Islet precursor cell (in vitro differentiated cells): ENCODE measurements around the gene CFAP61.

Experiments used
- DNase-seq: peaks from one replicate; pipeline ENCODE4 v3.0.0-alpha.2; 2018

The CFAP61 gene

DNA sequence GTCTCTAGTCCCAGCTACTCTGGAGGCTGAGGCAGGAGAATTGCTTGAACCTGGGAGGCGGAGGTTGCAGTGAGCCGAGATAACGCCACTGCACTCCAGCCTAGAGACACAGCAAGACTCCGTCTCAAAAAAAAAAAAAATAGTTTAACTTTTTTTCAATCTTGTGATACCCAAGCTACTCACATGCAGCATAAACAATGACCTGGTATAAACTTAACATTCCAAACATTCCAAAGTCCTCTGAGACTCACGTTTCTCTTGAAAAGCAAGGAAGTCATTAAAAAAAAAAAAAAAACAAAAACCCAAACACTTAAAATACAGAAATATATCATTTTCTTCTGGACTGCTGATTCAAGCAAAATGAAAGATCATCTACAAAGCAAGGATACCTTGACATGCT is 14.4 kb upstream of the CFAP61 start:
- no peak for DNase-seq

DNA sequence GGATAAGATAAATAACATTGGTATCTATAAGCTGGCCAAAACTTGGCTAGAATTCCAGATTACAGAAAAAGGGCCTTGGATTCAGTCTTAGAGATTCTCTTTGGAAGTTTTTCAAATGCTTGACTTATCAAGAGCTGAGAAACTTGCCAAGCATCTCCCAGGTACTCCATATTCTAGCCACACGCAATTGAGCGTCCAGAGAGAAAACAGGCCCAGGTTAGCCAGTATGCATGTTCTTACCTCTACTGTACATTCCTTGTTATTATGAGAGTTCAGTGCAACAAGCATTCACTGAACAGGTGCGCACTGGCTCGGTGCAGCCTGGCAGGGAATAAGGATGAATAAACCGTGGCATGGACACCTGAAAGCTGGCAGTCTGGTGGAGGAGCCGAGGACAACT is 13.7 kb upstream of the CFAP61 start:
- no peak for DNase-seq

DNA sequence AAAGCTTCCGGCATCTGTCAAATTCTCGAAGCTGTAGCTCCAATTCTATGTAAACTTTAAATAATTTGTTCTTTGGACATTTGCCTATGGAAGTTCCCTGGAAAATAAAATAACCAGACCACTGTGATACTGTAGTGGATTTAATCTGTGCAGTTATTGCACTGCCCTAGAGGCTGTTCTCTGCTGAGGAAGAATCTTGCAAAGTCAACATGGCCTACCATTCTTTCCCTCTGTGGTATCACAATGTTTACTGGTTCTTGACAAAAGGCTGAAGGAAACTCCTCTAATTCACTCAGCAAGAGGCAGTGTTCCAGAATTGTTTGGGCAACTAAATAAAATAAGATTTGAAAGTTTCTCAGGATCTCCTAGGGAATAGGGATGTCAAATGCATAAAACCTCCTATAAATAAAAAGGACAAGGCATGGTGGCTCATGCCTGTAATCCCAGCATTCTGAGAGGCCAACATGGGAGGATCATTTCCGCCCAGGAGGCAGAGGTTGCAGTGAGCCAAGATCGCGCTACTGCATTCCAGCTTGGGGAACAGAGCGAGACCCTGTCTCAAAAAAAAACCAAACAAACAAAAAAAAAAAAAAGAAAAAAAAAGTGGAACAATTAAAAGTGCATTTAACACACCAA is 12.5 kb upstream of the CFAP61 start:
- no peak for DNase-seq

DNA sequence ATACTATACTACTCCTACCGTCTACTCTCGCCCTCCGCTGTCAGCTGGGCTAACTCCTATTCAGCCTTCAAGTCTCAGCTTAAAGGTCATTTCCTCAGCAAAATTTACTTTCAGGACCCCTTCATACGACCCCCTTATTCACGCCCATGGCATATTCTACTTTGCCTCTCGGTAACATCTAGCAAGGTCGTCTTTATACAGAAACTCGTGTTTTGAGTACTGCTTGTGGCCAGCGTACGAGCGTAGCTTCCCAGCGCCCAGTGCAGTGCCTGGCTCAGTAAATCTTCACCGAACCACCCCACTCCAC is 612 bp upstream of the CFAP61 start:
- no peak for DNase-seq

DNA sequence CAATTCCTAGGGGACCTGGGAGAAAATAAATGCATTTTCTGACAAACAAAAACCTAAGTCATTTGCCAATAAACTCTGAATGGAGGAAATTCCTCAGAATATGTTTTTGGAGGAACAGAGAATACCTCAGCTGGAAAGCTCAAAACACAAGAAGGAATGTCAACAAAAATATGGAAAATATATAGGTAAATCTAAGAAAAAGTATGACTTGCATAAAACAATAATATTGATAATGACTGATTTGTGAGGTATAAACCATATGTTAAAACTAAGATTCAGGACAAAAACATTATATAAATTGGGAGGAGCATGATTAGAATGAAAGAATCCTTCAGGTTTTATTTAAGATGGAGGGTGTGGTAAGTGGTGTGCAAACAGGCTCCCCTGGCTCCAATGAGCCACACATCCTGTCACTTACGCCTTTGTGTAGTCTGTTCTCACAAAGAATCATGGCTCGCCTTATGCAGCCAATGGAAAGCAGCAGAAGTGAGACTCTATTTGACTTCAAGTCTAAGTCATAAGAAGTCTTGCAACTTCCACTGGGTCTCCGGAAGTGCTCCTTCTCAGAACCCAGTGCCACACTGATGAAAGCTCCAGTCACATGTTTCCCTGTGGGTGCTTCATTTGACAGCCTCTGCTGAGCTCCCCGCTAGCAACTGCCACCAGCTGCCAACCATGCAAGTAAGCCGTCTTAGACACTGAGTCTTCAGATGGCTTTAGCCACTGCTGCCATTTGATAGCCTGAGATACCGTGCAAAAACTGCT is 8.1 kb downstream of the CFAP61 start:
- DNase-seq: no peak

DNA sequence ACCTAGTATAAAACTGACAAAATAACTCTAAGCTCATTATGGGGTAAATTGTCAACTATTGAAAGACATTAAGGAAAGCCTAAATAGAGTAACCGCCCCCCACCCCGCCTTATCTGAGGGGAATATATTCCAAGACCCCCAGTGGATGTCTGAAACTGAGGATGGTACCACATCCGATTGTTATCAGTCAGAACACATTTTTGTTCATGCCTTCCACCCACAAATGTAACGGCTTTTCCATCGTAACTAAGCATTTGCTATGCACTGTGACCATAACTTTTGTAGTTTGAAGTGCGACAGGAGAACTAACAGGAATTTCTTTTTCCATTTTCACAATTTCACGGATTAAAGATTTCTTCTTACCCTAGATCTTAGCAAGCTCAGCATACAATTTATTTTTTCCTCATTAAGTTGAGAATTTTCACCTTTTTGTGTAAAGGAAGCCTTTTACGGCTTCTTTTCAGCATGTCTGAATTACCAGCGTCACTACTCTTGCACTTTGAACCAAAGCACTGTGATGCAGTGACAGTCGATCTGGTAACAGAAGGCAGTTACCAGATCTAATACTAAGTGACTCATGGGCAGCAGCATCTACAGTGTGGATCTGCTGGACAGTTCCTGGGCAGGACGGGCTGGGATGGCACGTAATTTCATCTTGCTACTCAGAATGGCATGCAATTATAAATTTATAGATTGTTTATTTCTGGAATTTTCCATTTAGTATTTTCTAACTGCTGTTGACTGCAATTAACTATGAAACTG is 11.8 kb downstream of the CFAP61 start:
- DNase-seq: no peak

DNA sequence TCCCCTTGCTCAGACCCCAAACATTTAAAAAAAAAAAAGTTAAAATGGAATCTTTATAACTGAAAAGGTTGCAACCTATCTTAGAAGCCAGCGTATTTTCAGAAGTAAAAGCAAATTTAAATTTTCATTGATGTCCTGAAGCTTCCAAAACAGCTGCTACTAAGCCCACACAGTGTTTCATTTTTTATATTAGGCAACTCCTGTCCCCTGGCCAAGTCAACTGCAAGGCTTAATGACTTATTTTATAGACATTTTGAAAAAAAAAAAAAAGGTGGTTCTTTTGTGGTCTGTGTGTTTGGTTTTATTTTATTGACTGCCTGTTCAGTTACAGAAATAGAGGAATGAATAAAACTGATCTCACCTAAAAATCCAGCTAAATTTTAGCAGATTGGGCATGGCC is 13.0 kb downstream of the CFAP61 start:
- no peak for DNase-seq

DNA sequence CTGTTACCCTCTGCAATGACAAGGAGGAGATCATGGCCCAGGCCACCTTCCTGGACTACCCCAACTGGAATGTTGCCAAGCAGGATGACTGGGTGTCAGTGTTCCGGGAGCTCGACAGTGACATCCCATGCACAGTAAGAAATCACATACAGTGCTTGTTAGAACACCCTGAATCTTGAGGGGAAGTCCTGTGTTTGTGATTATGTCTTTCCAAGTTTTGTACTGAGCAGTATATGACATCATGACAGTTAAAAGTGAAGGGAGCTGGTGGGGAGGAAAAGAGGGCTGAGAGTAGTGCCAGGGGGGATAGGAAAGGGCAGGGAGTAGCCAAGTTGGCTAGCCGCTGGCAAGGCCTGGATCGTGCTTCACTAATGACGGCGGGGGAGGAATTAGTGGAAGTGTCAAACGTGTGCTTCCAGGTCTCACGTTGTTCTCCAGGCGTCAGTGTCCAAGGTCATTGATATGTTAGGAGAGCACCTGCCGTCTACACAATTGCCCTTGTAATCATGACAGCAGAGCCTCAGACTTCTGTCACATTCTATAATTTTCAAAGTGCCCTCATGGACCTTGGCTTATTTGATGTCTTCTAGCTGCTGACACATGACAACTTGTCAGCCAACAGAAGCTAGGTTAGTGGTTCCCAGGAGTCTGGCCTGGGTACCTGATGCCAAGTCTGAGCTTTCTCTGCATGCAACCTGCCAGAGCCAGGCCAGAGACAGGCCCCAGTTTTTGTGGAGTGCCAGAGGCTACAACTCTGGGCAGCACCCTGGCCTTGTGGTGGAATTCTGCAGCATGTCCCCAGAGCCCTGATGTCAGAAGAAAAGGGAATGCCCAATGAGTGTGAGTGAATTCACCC is 18.8 kb downstream of the CFAP61 start:
- DNase-seq: no peak

DNA sequence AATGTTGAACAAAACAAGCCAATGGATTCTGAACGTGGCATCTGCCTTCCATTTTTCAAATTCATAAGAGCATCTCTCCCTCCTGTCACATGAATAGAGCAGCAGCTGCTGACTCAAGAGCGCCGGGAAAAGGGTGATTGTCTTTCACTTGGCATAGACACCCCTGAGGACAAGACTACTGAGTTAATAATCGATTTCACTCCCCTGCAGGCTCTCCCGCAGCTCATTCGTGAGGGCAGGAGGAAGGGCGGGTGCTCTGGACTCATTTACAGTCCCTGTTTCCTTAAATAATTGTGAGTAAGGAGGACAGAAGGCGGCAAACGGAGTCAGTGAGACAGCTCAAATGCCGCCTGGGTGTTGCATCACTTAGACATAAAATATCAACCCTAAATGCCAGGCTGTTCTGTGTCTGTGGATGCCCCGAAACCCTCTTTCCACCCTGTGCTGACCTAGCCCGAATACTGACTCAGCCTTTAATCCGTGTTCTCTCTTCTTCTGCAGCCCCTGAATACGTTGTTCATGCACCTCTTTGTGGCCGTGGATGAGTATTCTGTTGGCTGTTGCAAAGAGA is 21.6 kb downstream of the CFAP61 start:
- DNase-seq: no peak

DNA sequence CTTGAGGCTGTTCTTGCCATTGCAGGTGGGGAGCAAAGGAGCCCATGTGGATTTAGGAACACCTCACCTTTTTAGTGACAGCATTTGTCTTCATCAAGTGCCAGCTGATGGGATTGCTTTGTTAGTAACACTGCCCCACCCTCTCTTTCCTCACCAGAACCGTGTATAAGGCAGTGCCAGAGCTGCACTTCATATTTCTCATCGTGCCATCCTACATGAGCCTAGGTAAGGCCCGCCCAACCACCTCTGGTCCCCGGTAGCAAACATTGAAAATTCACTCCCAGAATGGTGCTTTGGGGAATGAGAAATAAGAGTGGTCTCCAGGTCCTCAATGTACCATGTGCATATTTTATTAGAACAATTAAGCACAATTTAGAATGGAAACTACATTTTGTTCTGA is 22.7 kb downstream of the CFAP61 start:
- DNase-seq: no peak

DNA sequence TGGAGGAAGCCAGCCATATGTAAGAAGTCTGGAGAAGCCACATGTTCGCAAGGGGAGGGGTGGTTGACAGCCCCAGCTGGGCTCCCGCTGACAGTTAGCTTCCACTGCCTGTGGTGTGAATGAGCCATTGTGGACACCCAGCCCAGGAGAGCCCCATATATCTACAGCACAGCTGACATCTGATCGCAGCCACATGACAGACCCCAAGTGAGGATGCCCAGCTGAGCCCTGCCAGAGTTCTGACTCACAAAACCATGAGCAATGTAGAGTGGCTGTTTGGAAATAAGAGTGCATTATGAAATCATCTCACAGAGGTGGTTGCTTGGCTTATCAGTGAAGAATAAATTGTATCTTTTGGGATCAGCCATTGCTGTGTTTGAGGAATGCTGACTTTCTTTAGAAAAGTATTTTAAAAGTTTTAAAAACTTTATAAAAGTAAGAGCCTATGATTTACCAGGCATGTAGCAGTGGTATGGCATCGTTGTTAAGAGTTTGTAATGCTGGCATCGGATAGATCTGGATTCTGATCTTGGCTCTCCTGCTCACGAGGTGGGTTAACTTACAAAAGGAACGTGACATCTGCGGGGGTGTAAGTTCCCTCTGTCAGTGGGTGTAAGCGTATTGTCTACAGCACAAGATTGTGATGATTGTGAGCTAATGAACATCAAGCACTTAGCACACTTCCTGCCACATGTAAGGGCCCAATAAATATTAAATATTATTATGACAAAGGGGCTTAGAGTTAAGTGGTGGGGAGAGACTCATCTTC is 24.1 kb downstream of the CFAP61 start:
- DNase-seq: no peak

DNA sequence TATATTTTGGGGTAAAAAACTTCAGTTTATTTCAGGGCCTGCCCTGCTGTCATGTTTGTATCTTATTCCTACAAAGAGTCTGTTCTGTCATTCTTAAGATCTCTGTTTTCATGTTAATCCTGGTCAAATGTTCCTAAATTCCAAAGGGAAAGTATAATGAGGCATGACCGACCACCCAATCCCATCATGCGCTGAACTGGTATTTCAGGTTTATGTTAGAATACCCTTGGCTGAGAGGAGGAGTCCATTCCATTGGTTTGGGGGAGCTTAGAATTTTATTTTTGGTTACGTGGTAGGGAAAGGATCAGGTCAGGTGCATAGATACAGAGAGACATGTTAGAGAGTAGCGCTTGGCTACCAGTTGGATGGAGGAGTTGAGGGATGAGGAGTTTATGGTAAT is 25.7 kb downstream of the CFAP61 start:
- no peak for DNase-seq

DNA sequence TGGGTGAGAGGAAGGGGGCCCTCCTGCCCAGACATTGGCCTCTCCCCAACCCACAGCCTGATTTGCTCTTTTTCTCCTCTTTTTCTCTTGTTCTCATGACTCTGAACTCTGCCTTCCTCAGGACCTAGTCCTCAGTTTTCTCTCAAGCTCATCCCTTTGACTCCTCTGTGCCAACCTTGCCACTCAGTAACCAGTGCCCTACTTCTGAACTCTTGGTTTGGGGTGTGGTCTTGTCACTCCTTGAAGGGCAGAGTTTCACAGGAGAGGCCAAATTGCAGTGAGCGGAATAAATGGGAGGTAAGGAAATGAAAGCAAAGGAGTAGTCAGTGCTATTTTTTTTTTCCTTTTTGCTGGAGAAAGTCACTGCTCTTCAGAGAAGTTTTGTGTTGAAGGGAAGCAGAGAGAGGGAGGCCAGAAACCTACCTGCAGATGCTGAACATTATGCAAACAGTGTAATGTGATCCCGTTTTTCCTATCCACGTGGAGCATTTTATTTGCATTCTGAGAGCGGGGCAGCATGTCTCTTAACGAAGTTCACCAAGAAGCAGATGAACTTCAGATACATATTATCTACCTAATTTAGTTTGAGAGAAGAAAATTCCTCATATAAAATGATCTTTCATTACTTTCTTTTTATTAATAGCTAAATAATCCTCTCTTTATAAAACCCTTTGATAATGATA is 26.9 kb downstream of the CFAP61 start:
- DNase-seq: no peak

DNA sequence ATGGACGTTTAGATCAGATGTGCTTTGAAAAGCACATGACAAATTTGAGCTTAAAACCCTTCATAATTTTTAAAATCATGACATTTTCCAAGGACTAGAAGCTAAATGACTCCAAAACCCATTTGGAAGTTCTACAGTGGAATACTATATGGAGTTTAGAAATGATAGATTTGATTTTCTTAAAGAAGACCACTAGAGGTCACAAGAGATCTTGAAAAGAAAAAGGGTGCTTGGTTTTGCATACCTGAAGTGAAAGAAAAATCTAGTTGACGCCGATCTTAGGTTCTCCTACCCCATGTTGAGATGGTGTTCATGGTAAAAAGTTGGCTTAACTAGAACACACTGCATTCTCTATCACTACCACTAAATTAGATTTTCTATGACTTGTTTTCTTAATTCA is 31.5 kb downstream of the CFAP61 start:
- DNase-seq: no peak

DNA sequence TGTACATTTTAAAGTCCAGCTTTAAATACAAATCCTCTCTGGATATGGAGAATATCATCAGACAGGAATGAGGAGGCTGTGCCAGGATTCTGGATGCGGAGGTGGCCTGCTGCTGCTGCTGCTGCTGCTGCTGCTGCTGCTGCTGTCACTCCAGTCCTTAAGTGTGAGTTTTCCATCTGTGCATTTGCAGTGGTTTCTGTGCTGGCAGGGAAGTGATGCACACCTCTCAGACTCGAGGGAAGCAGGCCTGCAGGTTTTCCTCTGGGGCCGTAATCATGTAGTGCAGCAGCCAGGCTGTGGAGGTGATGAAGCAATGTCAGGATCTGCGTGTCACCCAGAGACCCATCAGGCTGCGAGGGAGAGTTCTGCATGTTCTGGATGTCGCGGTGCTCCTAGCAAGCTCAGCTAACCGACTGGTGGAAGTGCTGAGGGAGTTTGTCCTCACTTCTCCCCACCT is 32.0 kb downstream of the CFAP61 start:
- DNase-seq: no peak

DNA sequence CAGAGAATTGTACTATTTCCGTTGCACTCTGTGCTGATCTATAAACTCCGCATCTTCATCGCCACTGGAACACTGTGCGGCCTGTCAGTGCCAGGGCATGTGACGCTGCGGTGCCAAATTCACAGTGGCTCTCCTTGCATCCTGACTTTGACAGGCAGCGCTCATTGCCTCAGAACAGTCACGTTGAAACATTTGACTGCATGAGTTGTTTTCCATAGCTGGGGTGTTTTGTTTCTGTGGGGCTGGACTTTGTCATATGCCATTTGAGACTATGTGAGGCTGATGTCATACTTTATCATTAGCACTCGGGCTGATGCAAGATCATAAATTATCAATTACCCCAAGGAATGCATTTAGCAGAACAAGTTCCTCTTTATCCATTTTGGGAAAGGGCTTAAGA is 32.7 kb downstream of the CFAP61 start:
- DNase-seq: no peak

DNA sequence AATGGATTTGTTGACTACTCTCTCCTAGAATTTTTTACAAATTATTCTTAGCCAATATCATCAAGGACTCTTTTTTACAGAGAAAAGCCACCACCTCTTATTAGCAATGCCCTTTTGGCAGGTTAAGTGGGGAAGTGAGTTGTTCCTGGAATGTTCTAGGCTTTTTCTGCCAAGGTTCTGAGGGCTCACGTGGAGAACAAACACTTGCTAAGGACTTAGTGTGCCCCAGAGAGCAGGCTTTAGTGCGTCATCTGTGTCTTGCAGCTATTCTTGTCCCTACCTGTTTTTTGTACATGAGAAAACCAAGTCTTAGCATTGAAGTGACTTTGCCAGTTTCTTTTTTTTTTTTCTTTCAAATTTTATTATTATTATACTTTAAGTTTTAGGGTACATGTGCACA is 33.5 kb downstream of the CFAP61 start:
- no peak for DNase-seq

DNA sequence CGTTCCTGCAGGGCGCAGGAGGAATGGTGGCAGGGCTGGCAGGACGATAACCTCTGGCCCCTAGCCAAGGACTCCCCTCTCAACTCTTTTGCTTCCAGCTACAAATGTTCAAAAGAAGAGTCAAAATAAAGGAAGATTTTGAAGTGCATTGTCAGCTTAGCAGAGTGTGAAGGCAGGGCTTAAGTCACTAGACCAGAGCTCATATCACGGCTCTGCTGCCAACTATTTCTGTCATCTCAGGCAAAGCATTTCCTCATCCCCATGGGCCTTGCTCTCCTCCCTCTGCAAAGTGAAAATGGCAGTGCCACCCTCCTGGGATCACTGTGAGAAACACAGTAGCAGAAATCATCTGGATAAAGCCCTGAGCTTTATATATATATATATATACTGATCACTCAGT is 36.7 kb downstream of the CFAP61 start:
- DNase-seq: no peak

DNA sequence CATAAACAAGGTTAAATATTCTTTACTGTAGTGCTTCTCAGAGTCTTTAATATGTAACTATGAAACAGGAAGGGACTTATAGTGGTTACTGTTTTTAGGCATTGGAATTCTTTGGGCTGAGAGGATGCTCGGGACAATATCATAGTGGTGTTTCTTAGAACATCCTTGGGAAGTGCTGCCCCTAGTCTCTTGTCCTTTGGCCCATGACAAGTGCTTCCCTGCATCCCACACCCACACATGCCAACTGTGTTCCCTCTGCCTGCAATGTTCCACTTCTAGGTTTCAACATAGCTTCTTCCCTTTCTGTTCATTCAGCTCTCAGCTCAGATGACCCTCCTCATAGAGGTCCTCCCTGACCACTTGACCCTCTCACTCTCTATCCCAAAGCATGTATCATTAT is 37.6 kb downstream of the CFAP61 start:
- no peak for DNase-seq

DNA sequence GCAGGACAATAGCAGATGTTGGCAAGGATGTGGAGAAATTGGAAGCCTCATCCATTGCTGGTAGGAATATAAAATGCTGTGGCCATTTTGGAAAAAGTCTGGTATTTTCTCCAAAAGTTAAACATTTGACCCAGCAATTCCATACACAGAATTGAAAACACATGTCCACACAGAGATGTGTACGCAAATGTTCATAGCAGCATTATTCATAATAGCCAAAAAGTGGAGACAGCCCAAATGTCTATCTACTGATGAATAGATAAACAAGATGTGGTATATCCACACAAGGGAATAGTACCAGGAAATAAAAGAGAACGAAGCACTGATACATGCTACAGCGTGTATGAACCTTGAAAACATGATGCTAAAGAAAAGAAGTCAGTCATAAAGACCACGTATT is 40.5 kb downstream of the CFAP61 start:
- no peak for DNase-seq

DNA sequence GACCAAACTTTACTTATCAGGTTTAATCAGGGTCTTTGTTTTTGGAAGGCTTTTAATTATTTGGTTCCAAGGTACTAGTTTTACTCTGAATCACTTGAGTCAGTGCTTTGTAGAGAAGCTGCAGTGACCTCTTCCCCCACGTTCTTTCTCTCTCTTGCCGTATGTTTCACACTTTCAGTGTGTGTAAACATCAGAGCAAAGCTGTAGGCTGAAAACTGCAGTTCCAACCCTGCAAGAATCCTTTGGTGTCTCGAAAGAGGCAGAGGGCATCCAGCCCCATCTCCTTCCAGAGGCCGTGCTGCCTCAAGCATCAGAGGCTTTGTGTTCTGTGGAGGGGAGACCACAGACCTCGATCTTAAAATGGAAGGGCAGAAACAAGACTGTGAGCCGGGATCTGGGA is 42.1 kb downstream of the CFAP61 start:
- DNase-seq: no peak
